AG04450 (cell line): ENCODE data around the gene SPATA6. TPM values are rescaled to one million over a fixed set of nuclear protein-coding genes. Genes with fewer than 3 reads are reported as not detected.

Source experiments
- CTCF ChIA-PET: fragments of 300-600, 350-600 bp; formaldehyde crosslinking; extraction: SDS; loops from one replicate; lab custom pipeline; 2022; ENCODE audit warnings: antibody characterized with exemption, inconsistent platforms; lab: Charles Lee
- POLR2A ChIA-PET: fragments of 350-600 bp; formaldehyde crosslinking; extraction: SDS; loops from one replicate; lab custom pipeline; 2021; ENCODE audit warnings: antibody characterized with exemption, inconsistent platforms; lab: Yijun Ruan, JAX
- DNase-seq: peaks from one replicate; pipeline ENCODE4 v3.0.0-alpha.2; 2011; ENCODE audit warnings: low read depth, low spot score
- H3K27ac ChIP-seq: one replicate; pipeline ENCODE4 v1.5.1; 2012; ENCODE audit warnings: low read depth, low read length, control low read depth
- H3K27me3 ChIP-seq: one replicate; pipeline ENCODE4 v1.6.0; 2012; ENCODE audit warnings: low read length; ENCODE audit not compliant: control insufficient read depth, insufficient read depth
- H3K4me3 ChIP-seq: 2 replicates; pipeline ENCODE4 v1.5.1; 2011; ENCODE audit warnings: mild to moderate bottlenecking, low read depth, low read length, control low read depth
- H3K9me3 ChIP-seq: 2 replicates; pipeline ENCODE4 v1.5.1; 2012; ENCODE audit warnings: low read length; ENCODE audit not compliant: control insufficient read depth, insufficient read depth
- CTCF ChIP-seq: IDR thresholded peaks from 2 replicates; pipeline ENCODE4 v1.5.1; 2011; ENCODE audit warnings: low read depth, low read length, control low read depth, inconsistent platforms
- polyA plus RNA-seq: library from polyadenylated mRNA; depleted of rRNA; stranded (reverse); fragments of >200 nt; gene quantifications from 2 replicates; pipeline ENCODE4 v1.2.3, GENCODE V29; 2011

Gene SPATA6
- polyA plus RNA-seq, 1 experiment = 6.1 TPM

- no peak for TF ChIP-seq CTCF
- CTCF ChIA-PET = interaction anchor here (1.0 to 2.1 kb wide), 8 partner anchors 12 to 1210 kb away, joined by 4 to 27 read pairs (median 6); no protein-coding TSS in a partner anchor
- Histone ChIP-seq H3K4me3 (peak overlapping the region; percentile 68), H3K27ac (peak overlapping the region; percentile 43), H3K9me3 (no peaks in the 10 kb centered on the region; the same call in 1 of the 2 replicates), H3K27me3 (no peaks in the 10 kb centered on the region)
- POLR2A ChIA-PET = interaction anchor here (1.0 to 1.4 kb wide), 4 partner anchors 10 to 143 kb away, joined by 3 to 11 read pairs (median 6); no protein-coding TSS in a partner anchor
- DNase-seq = no peak
Observed at GRCh38 chr1:48472638-48473037, 634 bp upstream of the SPATA6 start.

GRCh38 chr1:48470950-48471690 lies 884 bp downstream of the SPATA6 start:
- POLR2A ChIA-PET = interaction anchor here (1.1 to 1.4 kb wide), 3 partner anchors 23 to 26 kb away, joined by 6 to 11 read pairs (median 8); no protein-coding TSS in a partner anchor
- Histone ChIP-seq H3K4me3 (peak overlapping the region; percentile 77), H3K27ac (peak overlapping the region; percentile 33), H3K9me3 (no peaks in the 10 kb centered on the region; the same call in 1 of the 2 replicates), H3K27me3 (no peaks in the 10 kb centered on the region)
- CTCF ChIA-PET = interaction anchor here (0.6 to 1.6 kb wide), 7 partner anchors 11 to 473 kb away, joined by 3 to 23 read pairs (median 4); no protein-coding TSS in a partner anchor
- no peak for DNase-seq
- TF ChIP-seq CTCF = no peak

GRCh38 chr1:48470481-48470855 lies 1.5 kb downstream of the SPATA6 start:
- POLR2A ChIA-PET = interaction anchor here (1.1 kb wide), 1 partner anchor 24 kb away, joined by 6 read pairs; no protein-coding TSS in a partner anchor
- H3K27ac ChIP-seq = no peak overlapping the region
- CTCF ChIA-PET = interaction anchor here (0.5 to 1.6 kb wide), 4 partner anchors 12 to 55 kb away, joined by 3 to 23 read pairs (median 6); no protein-coding TSS in a partner anchor

GRCh38 chr1:48469616-48470480 lies 2.2 kb downstream of the SPATA6 start:
- ChIA-PET POLR2A (interaction anchor here (1.1 kb wide), 1 partner anchor 24 kb away, joined by 6 read pairs; no protein-coding TSS in a partner anchor), CTCF (interaction anchor here (0.5 to 1.6 kb wide), 4 partner anchors 13 to 55 kb away, joined by 3 to 23 read pairs (median 6); no protein-coding TSS in a partner anchor)
- no peaks in the 10 kb centered on the region for H3K9me3 ChIP-seq
- TF ChIP-seq CTCF = no peak
- no peak for DNase-seq
- peak overlapping the region; percentile 77 for H3K4me3 ChIP-seq
- no peak overlapping the region for H3K27ac ChIP-seq
- H3K27me3 ChIP-seq = no peaks in the 10 kb centered on the region

More at GRCh38 chr1:48470481-48470855, 1.5 kb downstream of the SPATA6 start:
- TF ChIP-seq CTCF = 0 out of 2 replicates have a peak, but pooled peaks have one; percentile 10
- Histone ChIP-seq H3K9me3 (no peaks in the 10 kb centered on the region; the same call in 1 of the 2 replicates), H3K4me3 (peak overlapping the region; percentile 77), H3K27me3 (no peaks in the 10 kb centered on the region)
- DNase-seq = no peak
